ENCODE data around the gene C16orf54.
A peak's percentile ranks its signal among the peaks of the same experiment; 100 is the strongest.
"Not testable (repeated sequence)": the region's sequence is repeated elsewhere in the genome, so short reads cannot be mapped to it uniquely, and the experiment has no call there.

C16orf54 gene

GRCh38 chr16:29767062-29767461 is 21.3 kb upstream of the C16orf54 start:
- no peak for DNase-seq

GRCh38 chr16:29766571-29766970 is 20.8 kb upstream of the C16orf54 start:
- DNase-seq = no peak

DNA sequence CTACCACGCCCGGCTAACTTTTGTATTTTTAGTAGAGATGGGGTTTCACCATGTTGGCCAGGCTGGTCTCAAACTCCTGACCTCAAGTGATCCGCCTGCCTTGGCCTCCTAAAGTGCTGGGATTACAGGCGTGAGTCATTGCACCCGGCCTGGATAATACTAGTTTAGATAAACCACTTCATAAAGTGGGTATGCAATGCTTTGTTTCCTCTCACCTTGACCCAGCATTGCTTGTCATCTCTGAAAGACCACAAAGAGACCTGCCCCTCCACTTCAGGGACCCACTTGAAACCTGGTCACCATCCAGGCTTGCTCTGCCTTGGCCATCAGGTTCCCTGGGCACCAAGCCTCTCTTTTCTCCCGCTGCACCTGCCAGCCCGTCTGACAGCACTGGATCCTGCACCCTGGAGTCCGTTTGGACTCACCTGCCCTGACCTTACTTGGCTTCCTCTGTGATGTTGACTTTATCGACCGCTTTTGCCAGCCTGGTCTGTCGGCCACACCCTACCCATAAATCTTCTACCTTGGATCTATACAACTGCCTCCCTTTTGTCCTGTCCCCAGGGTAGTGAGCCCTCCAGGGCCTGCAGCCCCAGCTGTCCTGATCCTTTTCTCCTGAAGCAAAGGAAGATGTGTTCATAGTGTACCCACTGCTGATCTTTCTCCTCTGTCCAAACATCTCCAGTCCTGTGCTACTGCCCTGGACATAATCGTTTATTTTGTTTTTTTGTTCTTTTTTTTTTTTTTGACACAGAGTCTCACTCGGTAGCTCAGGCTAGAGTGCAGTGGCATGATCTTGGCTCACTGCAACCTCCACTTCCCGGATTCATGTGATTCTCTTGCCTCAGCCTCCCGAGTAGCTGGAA is 19.6 kb upstream of the C16orf54 start:
- no peak for DNase-seq

GRCh38 chr16:29763326-29763725 is 17.5 kb upstream of the C16orf54 start:
- no peak for DNase-seq

- no peak for DNase-seq
Observed at GRCh38 chr16:29761882-29762281, 16.1 kb upstream of the C16orf54 start.

DNA sequence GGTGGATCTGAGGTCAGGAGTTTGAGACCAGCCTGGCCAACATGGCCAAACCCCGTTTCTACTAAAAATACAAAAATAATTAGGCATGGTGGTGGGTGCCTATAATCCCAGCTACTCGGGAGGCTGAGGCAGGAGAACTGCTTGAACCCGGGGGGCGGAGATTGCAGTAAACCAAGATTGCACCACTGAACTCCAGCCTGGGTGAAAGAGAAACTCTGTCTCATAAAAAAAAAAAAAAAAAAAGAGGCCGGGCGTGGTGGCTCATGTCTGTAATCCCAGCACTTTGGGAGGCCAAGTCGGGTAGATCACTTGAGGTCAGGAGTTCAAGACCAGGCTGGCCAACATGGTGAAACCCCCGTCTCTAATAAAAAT is 15.5 kb upstream of the C16orf54 start:
- DNase-seq = not testable (repeated sequence)

DNA sequence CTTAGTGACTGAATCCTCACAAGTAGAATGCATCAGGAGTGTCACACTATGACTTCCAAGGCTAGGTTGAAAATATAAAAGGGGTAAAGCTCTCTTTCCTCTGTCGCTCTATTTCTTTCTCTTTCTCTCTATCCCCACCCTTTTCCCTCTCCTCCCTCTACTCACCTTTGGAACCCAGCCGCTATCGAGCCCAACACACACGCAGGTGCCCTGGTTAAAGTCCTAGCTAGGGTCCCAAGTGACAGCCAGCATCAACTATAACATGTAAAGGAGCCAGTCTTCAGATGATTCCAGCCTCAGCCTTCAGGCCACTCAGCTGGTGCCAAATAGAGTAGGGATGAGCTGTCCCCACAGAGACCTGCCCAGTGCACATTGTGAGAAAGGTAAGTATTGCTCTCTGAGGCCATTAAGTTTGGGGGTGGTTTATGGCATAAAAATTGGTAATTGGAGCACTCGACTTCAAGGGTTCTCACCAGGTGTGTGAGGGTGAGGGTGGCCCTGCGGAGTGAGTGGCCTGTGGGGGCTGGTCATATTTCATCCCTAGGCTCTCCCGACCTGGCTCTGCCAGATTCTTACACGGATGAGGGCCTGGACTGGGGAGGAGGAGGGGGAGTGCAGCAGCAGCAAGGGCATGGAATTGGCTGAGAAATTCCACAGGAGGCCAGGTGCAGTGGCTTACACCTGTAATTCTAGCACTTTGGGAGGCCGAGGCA is 14.9 kb upstream of the C16orf54 start:
- DNase-seq = no peak

GRCh38 chr16:29757950-29758466 is 12.2 kb upstream of the C16orf54 start:
- no peak for DNase-seq

- not testable (repeated sequence) for DNase-seq
Observed at GRCh38 chr16:29757086-29757485, 11.3 kb upstream of the C16orf54 start.

DNA sequence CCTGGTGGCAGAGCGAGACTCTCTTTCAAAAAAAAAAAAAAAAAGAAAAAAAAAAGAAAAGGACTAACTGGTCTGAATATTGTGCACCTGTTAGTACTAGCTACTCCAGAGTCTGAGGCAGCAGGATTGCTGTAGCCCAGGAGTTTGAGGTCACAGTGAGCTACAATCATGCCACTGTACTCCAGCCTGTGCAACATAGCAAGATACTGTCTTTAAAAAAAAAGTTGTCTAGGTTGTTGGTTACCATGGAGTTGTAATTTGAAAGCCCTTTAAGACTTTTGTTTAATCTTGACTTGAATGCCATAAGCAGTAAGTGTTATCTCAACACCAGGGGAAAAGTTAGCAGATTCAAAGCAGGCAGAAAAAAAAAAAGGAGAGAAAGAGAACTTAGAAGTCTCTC is 10.9 kb upstream of the C16orf54 start:
- DNase-seq = no peak

GRCh38 chr16:29753516-29753915 is 7.7 kb upstream of the C16orf54 start:
- no peak for DNase-seq

DNA sequence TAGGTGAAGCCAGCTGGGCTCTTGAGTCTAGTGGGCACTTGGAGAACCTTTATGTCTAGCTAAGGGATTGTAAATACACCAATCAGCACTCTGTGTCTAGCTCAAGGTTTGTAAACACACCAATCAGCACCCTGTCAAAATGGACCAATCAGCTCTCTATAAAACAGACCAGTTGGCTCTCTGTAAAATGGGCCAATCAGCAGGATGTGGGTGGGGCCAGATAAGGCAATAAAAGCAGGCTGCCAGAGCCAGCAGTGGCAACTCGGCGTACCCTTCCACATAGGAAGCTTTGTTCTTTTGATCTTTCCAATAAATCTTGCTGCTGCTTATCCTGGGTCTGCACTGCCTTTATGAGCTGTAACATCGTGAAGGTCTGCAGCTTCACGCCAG is 3.0 kb upstream of the C16orf54 start:
- DNase-seq = not testable (repeated sequence)

GRCh38 chr16:29747947-29748759 is 2.4 kb upstream of the C16orf54 start:
- DNase-seq = no peak

GRCh38 chr16:29746518-29746917 is 728 bp upstream of the C16orf54 start:
- not testable (repeated sequence) for DNase-seq

- DNase-seq = peak; percentile 30
Observed at GRCh38 chr16:29745121-29745852, 503 bp downstream of the C16orf54 start.

DNA sequence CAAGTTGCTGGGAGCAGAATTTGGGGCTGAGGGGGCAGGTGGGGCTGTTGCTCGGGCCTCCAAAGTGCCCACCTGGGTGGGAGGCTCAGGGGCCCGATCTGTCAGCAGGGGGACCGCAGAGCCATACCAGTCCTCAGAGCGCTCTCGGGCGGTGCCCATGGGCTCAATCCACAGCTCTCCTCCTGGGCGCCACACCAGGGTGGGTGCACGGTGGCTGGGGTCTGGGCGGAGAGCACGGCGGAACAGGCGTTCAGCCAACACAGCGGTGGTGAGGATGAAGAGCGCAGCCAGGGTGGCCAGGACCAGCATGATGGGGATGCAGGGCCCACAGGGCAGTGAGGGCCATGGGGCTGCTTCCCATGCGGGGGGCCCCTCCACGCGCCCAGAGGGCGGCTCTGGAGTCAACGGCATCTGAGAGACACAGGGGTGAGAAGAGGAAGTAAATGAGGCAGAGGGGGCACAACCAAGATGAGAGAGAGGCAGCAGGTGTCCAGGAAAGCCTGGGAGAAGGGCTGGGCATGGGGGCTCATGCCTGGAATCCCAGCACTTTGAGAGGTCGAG is 1.2 kb downstream of the C16orf54 start:
- DNase-seq = no peak

GRCh38 chr16:29743827-29744531 is 1.8 kb downstream of the C16orf54 start:
- DNase-seq = no peak

GRCh38 chr16:29743475-29743826 is 2.3 kb downstream of the C16orf54 start:
- no peak for DNase-seq

- no peak for DNase-seq
Observed at GRCh38 chr16:29742683-29743275, 3.0 kb downstream of the C16orf54 start.

DNA sequence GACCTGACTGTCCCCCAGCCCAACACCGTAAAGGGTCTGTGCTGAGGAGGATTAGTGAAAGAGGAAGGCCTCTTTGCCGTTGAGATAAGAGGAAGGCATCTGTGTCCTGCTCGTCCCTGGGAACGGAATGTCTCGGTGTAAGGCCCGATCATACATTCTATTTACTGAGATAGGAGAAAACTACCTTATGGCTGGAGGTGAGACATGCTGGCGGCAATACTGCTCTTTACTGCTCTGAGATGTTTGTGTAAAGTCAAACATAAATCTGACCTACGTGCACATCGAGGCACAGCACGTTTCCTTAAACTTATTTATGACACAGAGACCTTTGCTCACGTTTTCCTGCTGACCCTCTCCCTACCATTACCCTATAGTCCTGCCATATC is 5.2 kb downstream of the C16orf54 start:
- not testable (repeated sequence) for DNase-seq

Data from NK-92 treated with Interleukin-12 subunit alpha and Interleukin-12 subunit beta, amount 100 ng/mL, for 24 hours (cell line).